Measurements from ENCODE around the gene GLI3. TPM values are rescaled to one million over a fixed set of nuclear protein-coding genes. Genes with fewer than 3 reads are reported as not detected.

GLI3 gene
- total RNA-seq, 2 donors from 2014 or later = 0.17 to 0.74 TPM

GRCh38 chr7:42055171-42055570, 181.8 kb downstream of the GLI3 start:
- no peaks in the 10 kb centered on the region for H3K9me3 Mint-ChIP-seq
- H3K4me3 Mint-ChIP-seq = no peak overlapping the region
- H3K4me1 Mint-ChIP-seq = no peaks in the 10 kb centered on the region
- peaks cover 5% of the 10 kb centered on the region for H3K27me3 Mint-ChIP-seq
- H3K36me3 Mint-ChIP-seq (ENCODE audit: low read depth) = no peaks in the 10 kb centered on the region
- H3K27ac Mint-ChIP-seq = no peak overlapping the region
- ATAC-seq (replicated peaks) = no peak

DNA sequence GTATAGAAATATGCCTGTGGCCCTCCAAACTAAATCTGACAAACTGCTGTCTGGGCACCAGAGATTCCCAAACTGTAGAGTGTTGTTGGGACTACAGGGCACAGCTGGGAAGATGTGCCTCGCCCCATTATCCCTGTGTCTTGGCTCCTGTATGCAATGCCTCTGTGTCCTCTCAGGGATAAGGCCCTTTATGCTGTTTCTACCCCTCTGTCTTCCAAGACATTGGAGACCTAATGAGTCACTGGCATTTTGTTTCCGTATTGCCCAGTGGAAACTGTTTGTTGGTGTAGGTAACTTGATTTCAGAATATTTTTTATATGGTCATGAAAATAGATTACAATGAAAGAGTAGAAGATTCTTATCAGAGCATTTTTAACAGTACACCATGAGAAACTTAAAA, 183.2 kb downstream of the GLI3 start:
- H3K27me3 Mint-ChIP-seq = peaks cover 9% of the 10 kb centered on the region
- no peak overlapping the region for H3K27ac Mint-ChIP-seq
- ATAC-seq (replicated peaks) = no peak
- no peaks in the 10 kb centered on the region for H3K36me3 Mint-ChIP-seq (ENCODE audit: low read depth)
- no peak overlapping the region for H3K4me3 Mint-ChIP-seq
- no peaks in the 10 kb centered on the region for H3K9me3 Mint-ChIP-seq
- H3K4me1 Mint-ChIP-seq = no peaks in the 10 kb centered on the region

- no peaks in the 10 kb centered on the region for H3K36me3 Mint-ChIP-seq (ENCODE audit: low read depth)
- H3K27ac Mint-ChIP-seq = no peak overlapping the region
- H3K4me1 Mint-ChIP-seq = no peaks in the 10 kb centered on the region
- H3K9me3 Mint-ChIP-seq = no peaks in the 10 kb centered on the region
- no peak for ATAC-seq (replicated peaks)
- H3K4me3 Mint-ChIP-seq = no peak overlapping the region
- peaks cover 9% of the 10 kb centered on the region for H3K27me3 Mint-ChIP-seq
Measured at GRCh38 chr7:42049761-42050160, 187.2 kb downstream of the GLI3 start.

DNA sequence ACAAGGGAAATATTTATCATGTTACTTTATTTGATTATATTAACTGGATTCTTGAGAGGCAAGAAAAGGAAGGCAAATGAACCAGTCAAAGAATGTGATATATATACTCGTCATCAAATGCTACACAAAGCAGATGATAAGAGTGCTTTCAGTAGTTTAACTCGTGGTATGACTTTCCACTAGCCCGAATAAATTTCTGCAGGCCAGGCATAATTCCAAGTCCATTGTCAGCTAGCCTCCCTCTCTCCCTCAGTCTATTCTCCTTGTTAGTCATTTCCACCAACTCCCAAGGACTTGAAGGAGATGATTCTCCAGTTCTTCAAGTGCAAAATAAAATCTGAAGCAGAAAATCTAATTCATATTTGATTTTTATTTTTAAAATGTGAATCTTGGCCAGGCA, 190.5 kb downstream of the GLI3 start:
- Mint-ChIP-seq H3K4me3 (no peak overlapping the region), H3K36me3 (ENCODE audit: low read depth) (no peaks in the 10 kb centered on the region), H3K27me3 (peaks cover 4% of the 10 kb centered on the region), H3K27ac (no peak overlapping the region), H3K9me3 (no peaks in the 10 kb centered on the region), H3K4me1 (no peaks in the 10 kb centered on the region)
- no peak for ATAC-seq (replicated peaks)

DNA sequence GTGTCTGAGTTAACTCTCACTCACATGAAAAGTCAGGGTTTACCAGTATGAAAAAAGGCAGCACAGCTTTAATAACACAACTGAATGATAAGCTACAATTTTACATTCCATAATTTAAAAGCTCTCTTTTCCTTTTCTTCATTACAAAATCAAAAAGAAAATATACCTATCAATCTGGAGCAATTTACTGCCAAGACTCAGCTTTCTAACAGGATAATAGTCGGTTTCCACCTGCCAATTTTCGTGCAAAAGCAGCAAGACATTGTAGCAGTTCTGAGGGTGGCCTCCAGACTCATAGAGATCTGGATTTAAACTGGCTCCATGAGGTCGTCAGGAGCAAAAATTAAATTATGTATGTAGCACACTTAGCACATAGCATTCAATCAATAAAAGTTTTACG, 191.0 kb downstream of the GLI3 start:
- Mint-ChIP-seq H3K27me3 (peaks cover 4% of the 10 kb centered on the region), H3K9me3 (no peaks in the 10 kb centered on the region), H3K36me3 (ENCODE audit: low read depth) (no peaks in the 10 kb centered on the region), H3K4me1 (no peaks in the 10 kb centered on the region), H3K4me3 (no peak overlapping the region), H3K27ac (no peak overlapping the region)
- no peak for ATAC-seq (replicated peaks)

DNA sequence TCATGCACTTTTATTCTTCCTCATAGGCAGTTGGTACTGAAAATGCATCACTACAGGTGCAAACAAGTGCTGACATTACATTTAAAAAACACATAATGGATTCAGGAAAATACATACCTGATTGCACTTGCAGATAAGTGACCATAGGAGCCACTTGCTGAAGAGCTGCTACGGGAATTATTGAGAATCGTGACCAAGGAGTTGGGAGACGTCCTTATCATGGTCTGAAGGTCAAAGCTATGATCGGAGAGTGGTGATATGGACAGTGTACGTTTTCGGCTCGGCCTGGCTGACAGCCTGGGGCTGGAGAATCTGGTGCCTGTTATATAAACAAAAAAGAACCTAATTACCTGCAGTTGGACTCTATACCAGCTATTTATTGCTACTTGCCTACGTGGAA, 197.1 kb downstream of the GLI3 start:
- H3K9me3 Mint-ChIP-seq = no peaks in the 10 kb centered on the region
- H3K4me1 Mint-ChIP-seq = no peaks in the 10 kb centered on the region
- H3K27ac Mint-ChIP-seq = no peak overlapping the region
- H3K27me3 Mint-ChIP-seq = no peaks in the 10 kb centered on the region
- H3K36me3 Mint-ChIP-seq (ENCODE audit: low read depth) = no peaks in the 10 kb centered on the region
- no peak for ATAC-seq (replicated peaks)
- H3K4me3 Mint-ChIP-seq = no peak overlapping the region

GRCh38 chr7:42035210-42035609, 201.8 kb downstream of the GLI3 start:
- Mint-ChIP-seq H3K27me3 (no peaks in the 10 kb centered on the region), H3K9me3 (no peaks in the 10 kb centered on the region), H3K4me1 (no peaks in the 10 kb centered on the region), H3K4me3 (no peak overlapping the region), H3K27ac (no peak overlapping the region), H3K36me3 (ENCODE audit: low read depth) (no peaks in the 10 kb centered on the region)
- no peak for ATAC-seq (replicated peaks)

- Mint-ChIP-seq H3K9me3 (no peaks in the 10 kb centered on the region), H3K4me3 (no peak overlapping the region), H3K27me3 (no peaks in the 10 kb centered on the region), H3K36me3 (ENCODE audit: low read depth) (no peaks in the 10 kb centered on the region), H3K4me1 (no peaks in the 10 kb centered on the region), H3K27ac (no peak overlapping the region)
- ATAC-seq (replicated peaks) = no peak
Measured at GRCh38 chr7:42033480-42033879, 203.5 kb downstream of the GLI3 start.

- Mint-ChIP-seq H3K36me3 (ENCODE audit: low read depth) (no peaks in the 10 kb centered on the region), H3K9me3 (no peaks in the 10 kb centered on the region), H3K4me3 (no peak overlapping the region), H3K4me1 (no peaks in the 10 kb centered on the region), H3K27me3 (no peaks in the 10 kb centered on the region), H3K27ac (no peak overlapping the region)
- ATAC-seq (replicated peaks) = no peak
Measured at GRCh38 chr7:42029405-42029804, 207.6 kb downstream of the GLI3 start.

- Mint-ChIP-seq H3K27ac (no peak overlapping the region), H3K27me3 (no peaks in the 10 kb centered on the region), H3K9me3 (no peaks in the 10 kb centered on the region), H3K4me3 (no peak overlapping the region), H3K4me1 (no peaks in the 10 kb centered on the region), H3K36me3 (ENCODE audit: low read depth) (no peaks in the 10 kb centered on the region)
- no peak for ATAC-seq (replicated peaks)
Measured at GRCh38 chr7:42027521-42027920, 209.5 kb downstream of the GLI3 start.

DNA sequence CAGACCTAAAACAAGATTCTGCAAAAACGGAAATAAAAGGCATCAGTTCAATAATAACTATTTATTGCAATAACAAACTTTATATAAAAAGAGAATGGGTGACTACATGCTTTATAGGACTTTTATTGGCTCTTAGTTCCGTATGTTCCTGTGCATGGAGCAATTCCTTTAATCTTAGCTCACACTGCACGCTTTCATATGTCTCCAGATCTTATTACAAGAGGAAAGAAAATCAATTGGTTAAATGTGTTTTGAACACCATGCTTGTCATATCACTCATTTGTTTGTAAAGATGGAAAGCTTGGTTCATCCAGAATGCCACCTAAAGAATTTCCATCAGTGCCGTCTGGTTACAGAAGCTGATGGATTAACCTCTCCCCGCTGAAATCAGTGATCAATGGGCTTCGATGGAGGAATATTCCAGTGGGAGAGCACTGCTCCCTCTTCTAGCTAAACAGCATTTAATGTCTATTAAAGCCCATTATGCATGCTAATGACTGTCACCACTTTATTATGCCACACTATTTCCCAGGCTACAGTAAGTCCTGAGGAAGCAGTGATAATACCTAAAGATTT, 210.3 kb downstream of the GLI3 start:
- H3K36me3 Mint-ChIP-seq (ENCODE audit: low read depth) = no peaks in the 10 kb centered on the region
- no peak for ATAC-seq (replicated peaks)
- no peak overlapping the region for H3K4me3 Mint-ChIP-seq
- no peaks in the 10 kb centered on the region for H3K4me1 Mint-ChIP-seq
- no peaks in the 10 kb centered on the region for H3K9me3 Mint-ChIP-seq
- H3K27ac Mint-ChIP-seq = no peak overlapping the region
- H3K27me3 Mint-ChIP-seq = no peaks in the 10 kb centered on the region

DNA sequence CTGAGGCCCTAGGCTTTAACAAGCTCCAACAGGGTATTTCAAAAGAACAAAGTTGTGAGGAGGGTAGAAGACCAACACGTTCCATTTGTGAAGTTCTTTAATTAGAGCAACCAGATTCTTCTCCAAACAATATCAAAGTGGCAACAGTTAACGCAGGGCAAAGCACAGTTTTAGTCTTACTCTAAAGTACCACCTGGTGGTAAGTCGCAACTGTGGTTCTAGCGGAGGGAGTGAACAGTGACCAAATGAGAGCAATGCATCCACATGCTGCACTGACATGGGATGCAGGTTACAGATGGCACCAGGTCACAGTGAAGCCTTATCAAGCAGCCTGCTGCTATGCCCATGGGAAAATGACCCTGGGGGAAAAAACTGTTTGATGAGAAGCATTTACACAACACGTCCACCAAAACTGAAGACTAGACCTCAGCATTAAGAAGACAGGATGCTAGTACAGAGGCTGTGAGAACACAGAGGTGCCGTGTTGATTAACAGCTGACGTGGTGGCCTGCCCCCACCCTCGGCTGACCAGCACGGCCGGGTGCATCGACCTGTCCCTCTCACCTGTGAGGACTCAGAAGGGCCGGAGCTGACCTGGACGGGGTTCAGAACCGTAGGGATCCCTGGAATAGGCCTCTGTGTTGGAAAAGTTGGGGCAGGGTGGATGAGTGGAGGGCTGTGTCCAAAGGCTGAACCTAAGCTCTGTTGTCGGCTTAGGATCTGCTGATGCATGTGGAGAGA, 211.2 kb downstream of the GLI3 start:
- H3K27me3 Mint-ChIP-seq = no peaks in the 10 kb centered on the region
- H3K4me1 Mint-ChIP-seq = no peaks in the 10 kb centered on the region
- H3K27ac Mint-ChIP-seq = no peak overlapping the region
- H3K4me3 Mint-ChIP-seq = no peak overlapping the region
- H3K36me3 Mint-ChIP-seq (ENCODE audit: low read depth) = no peaks in the 10 kb centered on the region
- ATAC-seq (replicated peaks) = no peak
- no peaks in the 10 kb centered on the region for H3K9me3 Mint-ChIP-seq

- H3K9me3 Mint-ChIP-seq = no peaks in the 10 kb centered on the region
- ATAC-seq (replicated peaks) = no peak
- H3K4me3 Mint-ChIP-seq = no peak overlapping the region
- no peaks in the 10 kb centered on the region for H3K36me3 Mint-ChIP-seq (ENCODE audit: low read depth)
- H3K4me1 Mint-ChIP-seq = no peaks in the 10 kb centered on the region
- H3K27me3 Mint-ChIP-seq = no peaks in the 10 kb centered on the region
- H3K27ac Mint-ChIP-seq = no peak overlapping the region
Measured at GRCh38 chr7:42024537-42024936, 212.5 kb downstream of the GLI3 start.

DNA sequence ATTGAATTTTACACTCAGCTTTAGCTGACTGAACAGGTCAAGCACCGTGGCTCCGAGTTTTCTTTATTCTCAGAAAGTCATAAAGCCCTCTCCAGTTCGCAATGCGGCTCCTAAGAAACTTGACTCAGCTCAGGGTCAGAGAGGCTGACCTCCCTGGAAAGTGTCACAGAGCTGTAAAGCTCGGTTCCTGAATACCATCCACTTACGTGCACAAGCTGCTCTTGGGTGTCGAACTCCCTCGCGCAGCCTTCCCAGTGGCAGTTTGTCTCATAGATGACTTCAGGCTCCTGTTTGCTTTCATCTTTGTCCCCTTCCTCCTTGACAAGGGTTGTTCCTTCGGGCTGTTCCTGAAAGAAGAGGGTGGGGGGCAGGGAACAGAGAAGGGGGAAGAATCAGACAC, 213.7 kb downstream of the GLI3 start:
- no peak overlapping the region for H3K4me3 Mint-ChIP-seq

DNA sequence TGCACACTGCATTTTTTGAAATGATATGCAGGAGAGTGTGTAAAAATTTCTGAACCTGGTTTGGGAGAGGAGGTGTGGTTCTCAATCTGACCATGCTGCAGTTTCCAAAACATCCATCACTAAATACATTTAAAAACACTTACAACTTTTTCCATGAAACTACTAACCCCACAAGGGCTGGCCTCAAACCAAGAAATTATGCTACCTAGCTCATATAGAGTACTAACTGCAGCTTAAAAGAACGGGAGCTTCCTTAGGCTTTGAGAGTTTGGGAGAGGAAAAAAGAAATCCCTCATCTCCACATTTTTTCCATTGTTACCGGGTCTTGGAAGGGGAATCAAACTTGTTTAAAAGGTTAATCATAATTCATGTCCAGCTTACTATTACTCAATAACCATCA, 214.2 kb downstream of the GLI3 start:
- Mint-ChIP-seq H3K27ac (no peak overlapping the region), H3K9me3 (no peaks in the 10 kb centered on the region), H3K36me3 (ENCODE audit: low read depth) (no peaks in the 10 kb centered on the region), H3K4me1 (no peaks in the 10 kb centered on the region), H3K4me3 (no peak overlapping the region), H3K27me3 (peaks cover 6% of the 10 kb centered on the region)
- ATAC-seq (replicated peaks) = no peak

More for the DNA sequence above, 213.7 kb downstream of the GLI3 start:
- Mint-ChIP-seq H3K4me1 (no peaks in the 10 kb centered on the region), H3K9me3 (no peaks in the 10 kb centered on the region), H3K27ac (no peak overlapping the region), H3K27me3 (peaks cover 6% of the 10 kb centered on the region), H3K36me3 (ENCODE audit: low read depth) (no peaks in the 10 kb centered on the region)
- ATAC-seq (replicated peaks) = no peak

Data from activated T-helper 17 cell treated with anti-CD3 and anti-CD28 coated beads, Interleukin-2, amount 50 U/mL, for 72 hours (primary cell).